NCI-H1930 (cell line): ENCODE data around the gene MRPL1.
"Not testable (repeated sequence)": the region's sequence is repeated elsewhere in the genome, so short reads cannot be mapped to it uniquely, and the experiment has no call there.

Experiments
- DNase-seq, 2 experiments: peaks; one replicate each; lab custom pipeline; 2025; lab: John Stamatoyannopoulos, UW

The MRPL1 gene

DNA sequence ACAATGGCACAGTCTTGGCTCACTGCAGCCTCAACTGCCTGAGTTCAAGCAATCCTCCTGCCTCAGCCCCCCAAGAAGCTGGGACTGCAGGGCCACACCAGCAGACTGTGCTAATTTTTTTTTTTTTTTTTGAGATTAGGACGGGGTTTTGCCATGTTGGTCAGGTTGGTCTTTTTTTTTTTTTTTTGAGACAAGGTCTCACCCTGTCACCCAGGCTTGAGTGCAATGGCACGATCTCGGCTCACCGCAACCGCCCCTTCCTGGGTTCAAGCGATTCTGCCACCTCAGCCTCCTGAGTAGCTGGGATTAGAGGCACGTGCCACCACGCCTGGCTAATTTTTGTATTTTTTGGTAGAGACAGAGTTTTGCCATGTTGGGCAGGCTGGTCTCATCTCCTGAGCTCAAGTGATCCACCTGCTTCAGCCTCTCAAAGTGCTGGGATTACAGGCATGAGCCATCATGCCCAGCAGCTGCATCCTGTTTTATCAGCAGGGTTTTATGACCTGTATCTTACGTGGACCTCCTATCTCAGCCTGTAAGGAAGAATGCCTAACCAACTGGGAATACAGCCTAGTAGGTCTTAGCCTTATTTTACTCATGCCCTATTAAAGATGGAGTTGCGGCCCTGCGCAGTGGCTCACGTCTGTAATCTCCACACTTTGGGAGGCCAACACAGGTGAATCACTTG is 13.2 kb upstream of the MRPL1 start:
- DNase-seq: no peak

DNA sequence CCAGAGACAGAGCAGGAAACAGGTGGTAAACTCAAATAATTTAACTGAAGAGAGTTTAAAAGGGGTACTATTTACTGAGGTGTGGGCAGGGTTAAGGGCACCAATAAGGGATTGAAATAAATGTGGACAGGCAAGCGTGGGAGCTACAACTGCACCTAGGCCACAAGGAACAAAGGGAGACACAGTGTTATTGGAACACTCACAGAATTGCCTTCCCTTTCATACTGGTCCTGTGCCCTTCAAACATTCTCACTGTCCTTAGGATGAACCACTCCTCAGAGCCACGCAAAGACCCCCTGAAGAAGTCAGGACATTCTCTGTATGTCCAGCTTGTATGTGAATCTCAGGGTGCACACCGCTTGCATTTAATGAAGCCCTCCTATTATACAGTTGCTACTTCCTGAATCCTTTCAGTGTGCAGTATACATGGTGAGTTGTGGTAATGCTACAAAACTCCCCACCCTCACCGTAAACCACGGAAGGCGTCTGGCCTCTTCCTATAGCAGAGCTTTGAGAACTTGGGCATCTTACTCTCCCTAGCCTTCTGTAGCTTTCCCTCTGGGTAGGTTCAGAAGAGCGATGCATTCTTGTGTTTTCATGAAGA is 9.6 kb upstream of the MRPL1 start:
- no peak for DNase-seq

DNA sequence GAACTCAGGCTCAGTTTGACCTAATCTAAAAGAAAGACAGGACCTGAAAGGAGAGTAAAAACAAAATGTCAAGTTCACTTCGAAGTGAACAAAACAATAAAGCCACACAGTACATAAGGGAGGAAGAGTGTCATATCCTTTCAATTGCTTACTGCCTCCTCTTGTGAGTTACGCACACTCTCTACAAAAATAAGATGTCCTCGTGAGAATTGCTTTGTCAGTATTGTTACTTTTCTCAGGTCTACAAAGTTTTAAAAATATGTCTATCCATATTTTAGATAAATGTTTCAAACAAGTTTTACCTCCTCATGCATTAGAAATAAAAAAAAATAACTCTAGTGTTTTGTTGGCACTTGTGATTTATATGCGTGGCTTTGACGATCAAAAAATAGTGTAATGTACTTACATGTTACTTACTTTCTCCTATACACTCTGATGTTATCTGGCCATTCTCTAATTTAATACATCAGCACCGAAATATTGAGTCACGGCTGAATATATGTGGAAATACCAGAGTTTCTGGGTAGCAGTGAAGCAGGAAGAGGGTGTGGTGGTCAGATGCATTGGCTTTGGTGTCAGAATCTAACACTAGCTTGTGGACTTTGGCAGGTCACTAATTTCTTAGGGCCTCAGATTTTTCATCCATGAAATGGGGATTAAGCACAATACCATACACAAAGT is 8.1 kb upstream of the MRPL1 start:
- DNase-seq: no peak

DNA sequence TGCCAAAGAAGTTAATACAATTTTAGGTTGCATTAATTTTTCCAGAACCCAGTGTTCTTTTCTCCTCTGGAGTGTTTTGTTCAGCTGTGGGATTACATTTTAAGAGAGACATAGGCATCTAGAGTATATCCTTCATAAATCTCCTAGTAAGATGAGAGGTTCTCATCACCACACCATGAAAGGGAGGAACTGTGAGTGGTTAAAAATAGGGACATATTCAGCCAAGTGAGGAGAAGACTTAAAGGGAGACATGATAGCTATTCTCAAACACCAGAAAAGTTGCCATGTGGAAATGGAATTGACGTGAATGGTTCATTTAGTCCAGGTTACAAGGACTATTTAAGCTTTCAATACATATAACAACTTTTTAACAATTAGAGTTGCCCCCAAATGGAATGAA is 6.5 kb upstream of the MRPL1 start:
- DNase-seq: no peak

DNA sequence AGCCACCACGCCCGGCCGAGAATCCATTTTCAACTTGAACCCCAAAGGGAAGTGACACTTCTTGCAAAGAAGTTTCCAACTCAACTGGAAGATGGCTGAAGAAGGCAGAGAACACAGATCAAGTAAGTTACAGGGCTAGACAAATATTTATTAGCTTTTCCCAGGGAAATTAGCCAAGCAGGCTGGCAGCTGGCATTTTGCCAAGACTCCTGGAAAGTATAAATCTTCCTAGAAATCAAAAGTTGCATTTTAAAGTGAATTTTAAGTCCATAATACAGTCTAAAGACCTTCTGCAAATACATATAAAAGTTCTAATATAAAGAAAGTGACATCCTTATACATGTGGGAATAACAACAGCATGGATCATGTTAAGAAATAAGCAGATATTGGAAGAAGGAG is 3.4 kb upstream of the MRPL1 start:
- DNase-seq: no peak

DNA sequence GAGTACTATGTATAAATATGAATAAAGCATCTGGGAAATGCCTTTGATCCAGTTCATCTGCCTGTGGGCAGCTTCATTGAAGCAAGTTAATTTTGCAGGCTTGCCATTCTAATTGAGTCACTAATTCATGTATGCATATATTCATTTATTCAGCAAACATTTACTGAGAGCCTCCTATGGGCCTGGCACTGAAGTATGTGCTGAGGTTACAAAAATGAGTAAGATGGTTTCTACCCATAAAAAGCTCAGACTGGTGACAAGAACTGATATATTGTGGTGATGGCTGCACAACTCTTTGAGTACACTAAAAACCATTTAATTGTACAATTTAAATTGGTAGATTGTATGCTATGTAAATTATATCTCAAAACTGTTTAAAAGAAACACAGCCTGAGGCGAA is 1.1 kb upstream of the MRPL1 start:
- DNase-seq: no peak

DNA sequence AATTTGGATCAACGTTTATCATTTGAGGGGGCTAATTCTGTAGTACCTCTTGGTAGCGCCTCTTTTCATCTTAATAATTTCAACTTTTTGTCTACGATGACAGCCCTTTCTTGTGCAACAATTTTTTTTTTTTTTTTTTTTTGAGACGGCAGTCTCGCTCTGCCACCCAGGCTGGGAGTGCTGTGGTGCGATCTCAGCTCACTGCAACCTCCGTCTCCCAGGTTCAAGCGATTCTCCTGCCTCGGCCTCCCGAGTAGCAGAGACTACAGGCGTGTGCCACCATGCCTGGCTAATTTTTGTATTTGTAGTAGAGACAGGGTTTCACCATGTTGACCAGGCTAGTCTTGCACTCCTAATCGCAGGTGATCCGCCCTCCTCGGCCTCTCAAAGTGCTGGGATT is 711 bp downstream of the MRPL1 start:
- not testable (repeated sequence) for DNase-seq

DNA sequence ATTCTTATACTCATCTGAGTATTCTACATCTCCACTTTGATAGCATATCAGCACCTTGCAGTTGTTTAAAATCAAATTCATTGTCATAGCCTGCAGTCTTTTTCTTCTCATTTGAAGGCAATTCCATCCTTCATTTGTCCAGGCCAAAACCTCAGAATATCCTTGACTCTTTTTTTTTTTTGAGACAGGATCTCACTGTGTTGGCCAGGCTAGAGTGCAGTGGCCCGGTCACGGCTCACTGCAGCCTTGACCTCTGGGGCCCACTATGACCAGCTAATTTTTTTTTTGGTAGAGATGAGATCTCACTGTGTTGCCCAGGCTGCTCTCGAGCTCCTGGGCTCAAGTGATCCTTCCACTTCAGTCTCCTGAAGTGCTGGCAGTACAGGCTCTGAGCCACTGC is 2.6 kb downstream of the MRPL1 start:
- DNase-seq: no peak

DNA sequence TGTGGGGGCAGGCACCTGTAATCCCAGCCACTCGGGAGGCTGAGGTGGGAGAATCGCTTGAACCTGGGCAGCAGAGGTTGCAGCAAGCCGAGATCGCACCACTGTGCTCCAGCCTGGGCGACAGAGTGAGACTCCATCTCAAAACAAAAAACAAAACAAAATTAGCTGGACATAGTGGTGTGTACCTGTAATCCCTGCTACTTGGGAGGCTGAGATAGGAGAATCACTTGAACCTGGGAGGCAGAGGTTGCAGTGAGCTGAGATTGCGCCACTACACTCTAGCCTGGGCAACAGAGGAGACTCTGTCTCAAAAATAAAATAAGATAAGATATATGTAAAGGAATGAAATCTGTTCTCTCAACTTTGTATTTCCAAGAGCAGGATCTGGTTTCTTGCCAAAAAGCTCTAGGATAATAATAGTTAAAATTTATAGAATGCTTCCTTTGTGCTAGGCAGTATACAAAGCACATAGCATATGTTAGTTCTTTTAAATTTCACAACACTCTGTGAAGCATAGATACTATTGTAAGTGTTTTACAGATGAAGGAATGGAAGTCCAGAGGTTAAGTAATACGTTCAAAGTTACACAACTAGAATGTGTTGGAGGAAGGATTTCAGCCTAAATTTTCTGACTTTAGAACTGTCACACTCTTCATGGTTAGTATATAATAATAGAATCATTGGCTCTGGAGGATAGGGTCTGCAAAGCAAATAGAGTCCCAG is 10.3 kb downstream of the MRPL1 start:
- no peak for DNase-seq

DNA sequence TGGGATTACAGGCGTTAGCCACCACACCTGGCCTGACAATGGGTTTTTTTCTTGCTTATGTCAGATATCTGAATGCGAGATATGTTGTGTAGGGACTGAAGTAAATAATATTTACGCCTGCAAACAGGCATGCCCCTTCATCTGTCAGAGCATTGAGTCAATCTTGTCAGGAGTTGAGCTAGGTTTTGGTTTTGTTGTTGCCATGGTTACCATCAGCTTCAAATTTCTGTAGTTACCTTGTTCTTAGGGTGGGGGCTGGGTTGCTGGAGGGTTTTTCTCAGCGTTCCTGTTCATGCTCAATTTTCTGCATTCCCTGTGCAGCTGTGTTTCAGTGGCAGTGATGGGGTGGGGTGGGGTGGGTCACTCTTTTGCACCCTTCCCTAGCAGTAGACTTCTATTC is 14.5 kb downstream of the MRPL1 start:
- DNase-seq: no peak

DNA sequence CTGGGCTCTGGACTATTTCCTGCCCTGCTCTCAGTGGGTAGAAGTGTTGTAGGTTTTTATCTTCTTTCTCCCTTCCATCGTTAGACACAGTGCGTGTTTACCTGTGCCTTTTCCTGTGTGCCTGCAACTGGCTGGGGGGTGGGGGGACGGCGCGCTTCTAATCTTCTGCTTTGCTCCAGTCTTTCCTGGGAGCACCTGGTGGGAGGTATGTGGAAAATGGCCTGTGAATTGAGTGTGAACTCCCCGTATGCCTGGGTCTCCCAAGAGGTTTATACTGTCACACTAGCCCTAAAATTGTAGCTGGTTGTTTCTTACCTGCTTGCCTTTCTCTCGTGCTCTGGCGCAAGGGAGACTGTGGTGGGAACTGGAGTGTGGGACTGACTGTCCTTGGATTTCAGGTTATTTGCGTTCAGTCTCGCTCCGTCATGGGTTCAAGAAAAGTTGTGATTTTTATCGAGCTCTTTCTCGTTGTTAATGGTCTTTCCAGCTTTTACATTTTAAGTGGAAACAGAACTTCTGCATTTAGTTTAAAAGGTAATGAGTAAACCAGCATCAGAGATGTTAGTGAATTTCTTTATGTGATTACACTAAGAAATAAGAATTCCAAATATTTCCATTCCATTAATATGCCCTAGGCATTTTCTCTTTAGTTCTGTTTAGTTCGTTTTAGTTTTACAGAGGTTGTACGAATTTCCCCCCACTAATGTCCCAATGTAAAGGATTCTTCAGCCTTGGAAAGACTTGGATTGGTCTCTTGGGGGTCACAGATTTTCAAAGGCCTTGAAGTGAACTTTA is 15.3 kb downstream of the MRPL1 start:
- DNase-seq: no peak

DNA sequence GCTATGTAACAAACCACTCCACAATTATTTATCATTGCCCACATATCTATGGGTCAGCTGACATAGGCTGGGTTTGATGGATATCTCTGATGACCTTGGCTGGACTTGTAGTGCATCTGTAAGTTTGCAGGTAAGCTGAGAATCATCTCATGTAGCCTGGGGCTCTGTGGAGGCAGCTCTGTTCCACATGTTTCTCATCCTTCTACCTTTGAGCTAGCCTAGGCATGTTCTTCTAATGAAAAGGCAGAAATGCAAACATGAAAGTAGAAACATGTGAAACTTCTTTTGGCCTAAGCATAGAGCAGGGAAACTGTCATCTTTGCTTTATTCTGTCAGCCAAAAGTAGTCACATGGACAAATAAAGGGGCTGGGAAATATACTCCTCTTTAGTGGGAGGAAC is 18.2 kb downstream of the MRPL1 start:
- DNase-seq: no peak

DNA sequence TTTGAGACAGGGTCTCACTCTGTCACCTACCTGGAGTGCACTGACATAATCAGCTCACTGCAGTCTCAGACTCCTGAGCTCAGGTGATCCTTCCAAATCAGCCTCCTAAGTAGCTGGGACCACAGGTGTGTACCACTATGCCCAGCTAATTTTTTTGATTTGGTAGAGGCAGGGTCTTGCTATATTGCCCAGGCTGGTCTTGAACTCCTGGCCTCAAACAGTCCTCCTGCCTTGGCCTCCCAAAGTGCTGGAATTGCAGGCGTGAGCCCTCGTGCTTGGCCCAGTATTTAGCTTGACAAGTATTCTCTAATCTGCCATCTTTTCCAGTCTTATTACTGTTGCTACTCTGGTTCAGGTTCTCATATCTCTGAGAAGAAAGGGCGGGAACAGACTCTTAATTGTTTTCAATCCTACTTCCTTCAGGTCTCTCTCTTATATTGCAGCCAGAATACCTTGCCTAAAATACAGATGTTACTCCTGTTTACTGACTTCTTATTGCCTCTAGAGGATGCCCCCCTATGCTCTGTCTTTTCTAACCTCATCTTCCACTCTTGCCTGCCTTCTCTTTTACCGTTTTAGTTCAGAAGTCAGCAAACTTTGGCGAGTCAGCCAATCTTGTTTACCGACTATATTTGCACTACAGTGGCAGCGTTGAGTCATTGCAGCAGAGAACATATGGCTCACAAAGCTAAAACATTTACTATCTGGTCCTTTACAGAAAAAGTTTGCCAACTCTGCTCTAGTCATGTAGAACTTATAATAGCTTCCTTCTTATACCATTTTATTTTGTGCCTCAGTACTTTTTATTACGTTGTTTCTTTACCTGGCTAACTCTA is 19.0 kb downstream of the MRPL1 start:
- no peak for DNase-seq

DNA sequence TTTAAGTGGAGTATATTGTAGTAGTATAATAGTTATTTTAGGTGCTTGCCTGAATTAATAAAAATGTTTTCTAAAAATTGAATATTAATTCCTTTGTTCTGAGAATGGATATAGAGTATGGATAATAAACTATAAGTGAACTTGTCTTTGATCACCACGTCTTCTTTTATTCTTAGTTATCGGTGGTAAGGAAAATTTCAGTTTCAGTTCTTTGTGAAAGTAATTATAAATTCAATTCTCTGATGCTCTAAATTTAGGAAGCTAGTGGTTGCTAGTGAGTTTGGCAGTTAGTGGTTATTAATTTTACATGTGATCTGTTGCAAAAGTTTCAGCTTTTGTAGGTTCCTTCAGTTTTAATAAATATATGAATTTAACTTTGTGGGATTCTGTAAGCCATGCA is 30.8 kb downstream of the MRPL1 start:
- no peak for DNase-seq

DNA sequence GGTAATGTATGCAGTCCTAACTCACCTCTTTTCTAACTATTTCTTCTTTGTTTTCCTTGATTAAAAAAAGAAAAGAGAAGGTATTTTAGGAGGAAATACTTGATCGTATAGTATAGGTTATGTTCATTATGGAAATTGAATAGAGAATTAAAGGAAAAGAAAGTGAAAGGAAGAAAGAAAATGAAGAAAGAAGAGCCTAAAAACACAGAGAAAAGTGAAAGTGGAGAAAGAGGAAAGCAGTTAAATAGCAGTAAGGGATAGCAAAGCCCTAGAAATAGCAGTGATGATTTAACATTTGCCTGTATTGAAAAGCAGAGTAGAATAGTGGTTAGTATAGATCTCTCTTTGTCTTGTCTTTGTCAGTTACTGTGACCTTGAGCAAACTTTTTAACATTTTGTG is 37.0 kb downstream of the MRPL1 start:
- DNase-seq: no peak

DNA sequence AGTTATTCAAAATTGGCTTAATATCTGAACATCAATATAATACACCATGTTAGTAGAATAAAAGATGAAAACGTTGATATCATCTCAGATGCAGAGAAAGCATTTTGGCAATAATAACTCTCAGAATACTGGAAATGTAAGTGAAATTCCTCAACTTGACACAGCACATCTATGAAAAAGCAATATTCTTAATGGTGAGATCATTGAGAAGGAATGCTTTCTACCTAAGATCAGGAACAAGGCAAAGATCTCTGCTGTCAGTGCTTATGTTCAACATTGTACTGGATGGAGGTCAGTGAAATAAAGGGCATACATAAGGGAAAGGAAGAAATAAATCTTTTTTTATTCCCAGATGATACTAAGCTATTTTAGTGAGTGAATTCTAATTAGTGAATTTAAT is 40.6 kb downstream of the MRPL1 start:
- DNase-seq: no peak

DNA sequence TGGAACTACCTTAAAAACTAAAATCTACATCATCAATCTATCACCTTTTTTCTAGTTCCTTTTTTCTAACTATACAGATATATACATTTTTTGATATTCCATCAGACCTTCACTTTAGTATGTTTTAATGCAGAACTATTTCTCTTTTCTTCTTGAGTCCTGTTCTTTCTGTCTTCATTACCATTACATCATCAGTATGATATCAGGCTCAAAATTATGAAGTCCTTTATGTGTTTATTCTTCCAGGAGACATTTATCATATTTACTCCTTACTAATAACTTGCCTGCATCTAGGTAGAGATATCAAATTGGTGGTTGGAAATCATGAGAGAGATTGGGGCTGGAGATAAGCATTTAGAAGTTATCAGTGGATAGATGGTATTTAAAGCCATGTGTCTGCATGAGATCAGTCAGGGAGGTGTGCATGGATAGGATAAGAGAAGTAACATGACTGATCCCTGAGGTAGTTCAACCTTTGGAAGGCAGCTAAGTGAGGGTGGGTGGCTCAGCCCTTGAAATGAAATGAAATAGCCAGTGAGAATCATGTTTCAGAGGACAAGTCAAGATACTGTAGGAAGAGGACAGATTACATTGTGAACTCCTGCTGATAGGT is 43.1 kb downstream of the MRPL1 start:
- DNase-seq: no peak

DNA sequence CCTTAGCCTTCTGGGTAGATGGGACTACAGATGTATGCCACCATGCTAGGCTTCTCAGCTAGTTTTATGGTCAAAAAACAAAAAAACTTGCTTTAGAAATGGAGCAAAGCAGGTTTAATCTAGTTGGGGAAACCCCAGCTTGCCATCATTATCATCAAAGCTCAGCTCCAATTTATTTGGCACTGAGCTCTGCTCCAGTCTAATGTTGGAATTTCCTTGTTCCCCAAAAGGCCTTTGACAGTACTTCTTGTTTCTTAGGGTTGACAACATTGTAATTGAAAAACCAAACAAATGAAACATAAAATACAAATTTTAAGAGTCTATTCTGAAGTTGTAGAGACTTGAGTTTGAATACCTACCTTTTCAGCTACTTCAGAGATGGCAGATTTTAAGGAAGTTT is 48.0 kb downstream of the MRPL1 start:
- no peak for DNase-seq

DNA sequence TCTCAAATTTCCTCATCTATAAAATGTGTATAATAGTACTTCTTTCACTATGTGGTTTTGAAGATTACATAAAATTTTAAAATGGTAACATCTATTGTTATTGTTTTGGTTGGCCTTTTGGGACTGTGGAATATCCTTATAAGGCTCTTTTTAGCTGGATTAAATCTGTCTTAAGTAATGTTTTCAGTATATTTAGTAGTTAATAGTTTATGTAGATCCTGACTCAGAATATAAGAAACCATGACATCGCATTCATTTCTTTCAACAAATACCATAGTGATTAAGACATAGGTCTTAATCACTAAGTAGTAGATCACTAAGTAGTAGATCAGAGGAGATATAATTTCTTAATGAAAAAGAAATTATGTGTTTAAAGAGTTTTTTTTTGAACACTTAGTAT is 48.5 kb downstream of the MRPL1 start:
- DNase-seq: no peak

DNA sequence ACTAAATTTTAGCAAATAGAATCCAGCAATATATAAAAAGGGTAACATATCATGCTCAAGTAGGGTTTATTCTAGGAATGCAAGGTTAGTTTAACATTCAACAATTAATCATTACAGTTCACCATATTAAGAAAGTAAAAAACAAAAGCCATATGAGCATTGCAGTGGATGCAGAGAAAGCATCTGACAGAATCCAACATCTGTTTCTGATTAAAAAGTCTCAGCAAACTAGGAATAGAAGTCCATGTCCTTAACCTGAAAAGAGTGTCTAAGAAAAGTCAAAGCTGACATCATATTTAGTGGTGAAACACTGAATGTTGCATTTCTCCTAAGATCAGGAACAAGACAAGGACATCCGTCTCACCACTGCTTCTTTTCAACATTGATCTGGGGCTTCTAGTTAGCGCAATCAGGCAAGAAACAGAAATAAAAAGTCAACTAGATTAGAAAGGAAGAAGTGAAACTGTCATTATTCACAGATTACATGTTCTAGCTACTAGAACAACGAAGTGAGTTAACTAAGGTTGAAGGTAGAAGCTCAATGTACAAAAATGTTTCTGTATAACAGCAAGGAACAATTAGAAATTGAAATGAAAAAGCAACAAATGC is 49.3 kb downstream of the MRPL1 start:
- DNase-seq: no peak
